Mammary epithelial cell (primary cell): ENCODE measurements around the gene SKI.

ENCODE experiments used
- EZH2 ChIP-seq: IDR thresholded peaks from 2 replicates; pipeline ENCODE4 v1.6.1; 2012; ENCODE audit warnings: low read length, inconsistent platforms, borderline replicate concordance
- TF ChIP-seq, protein P1 (sequence below), 2 donors: IDR thresholded peaks in 1 of 2; conservative IDR thresholded peaks in 1 of 2; 2 replicates each; pipeline ENCODE4 v1.5.1; 2011 to 2012; ENCODE audit warnings: inconsistent platforms in 2 of 2, low read length in 2 of 2, mild to moderate bottlenecking in 2 of 2, control low read depth in 1 of 2, low read depth in 1 of 2; ENCODE audit not compliant: insufficient read depth in 1 of 2; ENCODE audit errors: extremely low read depth in 1 of 2

DNA sequence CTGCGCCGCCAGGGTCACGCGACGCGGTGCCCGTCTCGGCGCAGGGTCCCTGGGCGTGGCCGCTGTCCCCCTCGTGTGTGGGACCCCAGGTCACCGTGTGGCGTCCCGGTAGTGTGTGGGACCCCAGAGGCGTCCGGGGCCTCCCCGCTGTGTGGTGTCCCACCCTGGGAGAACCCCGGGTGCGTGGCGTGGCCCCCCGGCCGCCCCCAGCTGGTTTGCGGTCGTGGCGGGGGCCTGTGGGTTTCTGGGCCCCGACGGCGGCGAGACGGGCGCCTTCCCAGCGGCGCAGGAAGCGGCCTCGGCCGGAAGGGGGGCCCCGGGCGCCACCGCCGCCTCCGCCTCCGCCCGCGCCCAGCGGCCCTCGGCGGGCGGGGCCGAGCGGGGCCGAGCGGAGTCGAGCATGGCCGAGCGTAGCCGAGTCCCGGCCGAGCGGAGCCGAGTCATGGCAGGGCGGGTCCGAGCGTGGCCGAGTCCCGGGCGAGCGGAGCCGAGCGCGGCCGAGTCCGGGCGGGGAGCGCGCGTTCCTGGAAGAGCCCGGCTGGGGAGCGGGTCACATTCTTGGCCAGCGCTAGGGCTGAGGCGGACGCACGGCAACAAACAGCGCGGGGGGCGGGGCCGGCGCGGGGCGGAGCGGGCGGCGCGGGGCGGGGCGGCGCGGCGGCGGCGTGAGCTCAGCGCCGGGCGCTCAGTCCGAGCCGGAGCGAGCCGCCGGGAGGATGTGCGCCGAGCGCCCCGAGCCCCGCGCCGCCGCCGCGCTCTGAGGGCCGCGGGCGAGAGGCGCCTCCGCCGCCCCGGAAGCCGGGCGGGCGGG lies 568 bp upstream of the SKI start:
- TF ChIP-seq, protein P1, sequence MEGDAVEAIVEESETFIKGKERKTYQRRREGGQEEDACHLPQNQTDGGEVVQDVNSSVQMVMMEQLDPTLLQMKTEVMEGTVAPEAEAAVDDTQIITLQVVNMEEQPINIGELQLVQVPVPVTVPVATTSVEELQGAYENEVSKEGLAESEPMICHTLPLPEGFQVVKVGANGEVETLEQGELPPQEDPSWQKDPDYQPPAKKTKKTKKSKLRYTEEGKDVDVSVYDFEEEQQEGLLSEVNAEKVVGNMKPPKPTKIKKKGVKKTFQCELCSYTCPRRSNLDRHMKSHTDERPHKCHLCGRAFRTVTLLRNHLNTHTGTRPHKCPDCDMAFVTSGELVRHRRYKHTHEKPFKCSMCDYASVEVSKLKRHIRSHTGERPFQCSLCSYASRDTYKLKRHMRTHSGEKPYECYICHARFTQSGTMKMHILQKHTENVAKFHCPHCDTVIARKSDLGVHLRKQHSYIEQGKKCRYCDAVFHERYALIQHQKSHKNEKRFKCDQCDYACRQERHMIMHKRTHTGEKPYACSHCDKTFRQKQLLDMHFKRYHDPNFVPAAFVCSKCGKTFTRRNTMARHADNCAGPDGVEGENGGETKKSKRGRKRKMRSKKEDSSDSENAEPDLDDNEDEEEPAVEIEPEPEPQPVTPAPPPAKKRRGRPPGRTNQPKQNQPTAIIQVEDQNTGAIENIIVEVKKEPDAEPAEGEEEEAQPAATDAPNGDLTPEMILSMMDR (conservative IDR thresholded peaks at IDR 0.05 in 1 of 2, IDR thresholded peaks at IDR 0.05 in 1 of 2; ENCODE audit: extremely low read depth in 1 of 2, insufficient read depth in 1 of 2, low read depth in 1 of 2, low read length in 2 of 2) = no peak
- no peak for TF ChIP-seq EZH2
